ENCODE data around the gene MYH4.

DNA sequence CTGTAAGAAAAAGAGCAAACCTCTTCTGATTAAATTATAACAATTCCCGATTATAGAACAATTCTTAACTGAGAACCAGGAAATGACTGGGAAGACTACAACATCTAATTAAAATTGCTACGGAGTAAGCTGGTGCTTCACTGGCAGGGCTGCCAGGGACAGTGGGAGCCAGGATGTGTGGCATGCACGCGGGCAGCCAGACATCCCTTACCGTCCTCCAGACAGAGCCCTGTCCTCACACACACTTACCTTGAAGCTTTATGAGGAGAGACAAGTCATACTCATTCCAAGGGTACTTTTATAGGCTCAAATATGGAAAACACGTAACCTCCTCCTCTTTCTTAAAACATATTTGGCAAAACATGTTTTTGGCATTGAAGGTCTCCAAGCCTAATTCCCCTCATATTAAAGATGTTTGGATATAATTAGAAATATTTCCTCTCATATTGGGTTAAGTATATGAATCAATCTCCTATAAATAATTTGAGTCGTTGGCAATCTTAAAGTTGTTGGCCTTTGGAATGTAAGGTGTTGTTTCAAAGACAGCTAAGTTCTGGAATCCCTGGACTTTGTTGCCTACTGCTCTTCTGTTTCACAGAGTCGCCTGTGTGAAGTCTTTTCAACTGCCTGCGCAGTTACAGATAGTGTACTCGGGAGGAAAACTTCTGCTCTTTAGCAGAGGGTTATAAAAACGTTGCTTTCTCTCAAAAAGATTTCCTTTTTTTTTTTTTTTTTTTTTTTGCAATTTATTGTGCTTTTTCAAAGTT lies 49.1 kb upstream of the MYH4 start, which contains the start of gene MYH1:
- no peak for TF ChIP-seq KDM2B (CRISPR knock-in tag; IDR thresholded peaks at IDR 0.05)
- TF ChIP-seq, protein P1, sequence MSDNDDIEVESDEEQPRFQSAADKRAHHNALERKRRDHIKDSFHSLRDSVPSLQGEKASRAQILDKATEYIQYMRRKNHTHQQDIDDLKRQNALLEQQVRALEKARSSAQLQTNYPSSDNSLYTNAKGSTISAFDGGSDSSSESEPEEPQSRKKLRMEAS (CRISPR knock-in tag; IDR thresholded peaks at IDR 0.05) = no peak
- no peak for TF ChIP-seq SREBF1 (IDR thresholded peaks at IDR 0.05; ENCODE audit: borderline replicate concordance, low read depth, low read length)
- TF ChIP-seq, protein P2, sequence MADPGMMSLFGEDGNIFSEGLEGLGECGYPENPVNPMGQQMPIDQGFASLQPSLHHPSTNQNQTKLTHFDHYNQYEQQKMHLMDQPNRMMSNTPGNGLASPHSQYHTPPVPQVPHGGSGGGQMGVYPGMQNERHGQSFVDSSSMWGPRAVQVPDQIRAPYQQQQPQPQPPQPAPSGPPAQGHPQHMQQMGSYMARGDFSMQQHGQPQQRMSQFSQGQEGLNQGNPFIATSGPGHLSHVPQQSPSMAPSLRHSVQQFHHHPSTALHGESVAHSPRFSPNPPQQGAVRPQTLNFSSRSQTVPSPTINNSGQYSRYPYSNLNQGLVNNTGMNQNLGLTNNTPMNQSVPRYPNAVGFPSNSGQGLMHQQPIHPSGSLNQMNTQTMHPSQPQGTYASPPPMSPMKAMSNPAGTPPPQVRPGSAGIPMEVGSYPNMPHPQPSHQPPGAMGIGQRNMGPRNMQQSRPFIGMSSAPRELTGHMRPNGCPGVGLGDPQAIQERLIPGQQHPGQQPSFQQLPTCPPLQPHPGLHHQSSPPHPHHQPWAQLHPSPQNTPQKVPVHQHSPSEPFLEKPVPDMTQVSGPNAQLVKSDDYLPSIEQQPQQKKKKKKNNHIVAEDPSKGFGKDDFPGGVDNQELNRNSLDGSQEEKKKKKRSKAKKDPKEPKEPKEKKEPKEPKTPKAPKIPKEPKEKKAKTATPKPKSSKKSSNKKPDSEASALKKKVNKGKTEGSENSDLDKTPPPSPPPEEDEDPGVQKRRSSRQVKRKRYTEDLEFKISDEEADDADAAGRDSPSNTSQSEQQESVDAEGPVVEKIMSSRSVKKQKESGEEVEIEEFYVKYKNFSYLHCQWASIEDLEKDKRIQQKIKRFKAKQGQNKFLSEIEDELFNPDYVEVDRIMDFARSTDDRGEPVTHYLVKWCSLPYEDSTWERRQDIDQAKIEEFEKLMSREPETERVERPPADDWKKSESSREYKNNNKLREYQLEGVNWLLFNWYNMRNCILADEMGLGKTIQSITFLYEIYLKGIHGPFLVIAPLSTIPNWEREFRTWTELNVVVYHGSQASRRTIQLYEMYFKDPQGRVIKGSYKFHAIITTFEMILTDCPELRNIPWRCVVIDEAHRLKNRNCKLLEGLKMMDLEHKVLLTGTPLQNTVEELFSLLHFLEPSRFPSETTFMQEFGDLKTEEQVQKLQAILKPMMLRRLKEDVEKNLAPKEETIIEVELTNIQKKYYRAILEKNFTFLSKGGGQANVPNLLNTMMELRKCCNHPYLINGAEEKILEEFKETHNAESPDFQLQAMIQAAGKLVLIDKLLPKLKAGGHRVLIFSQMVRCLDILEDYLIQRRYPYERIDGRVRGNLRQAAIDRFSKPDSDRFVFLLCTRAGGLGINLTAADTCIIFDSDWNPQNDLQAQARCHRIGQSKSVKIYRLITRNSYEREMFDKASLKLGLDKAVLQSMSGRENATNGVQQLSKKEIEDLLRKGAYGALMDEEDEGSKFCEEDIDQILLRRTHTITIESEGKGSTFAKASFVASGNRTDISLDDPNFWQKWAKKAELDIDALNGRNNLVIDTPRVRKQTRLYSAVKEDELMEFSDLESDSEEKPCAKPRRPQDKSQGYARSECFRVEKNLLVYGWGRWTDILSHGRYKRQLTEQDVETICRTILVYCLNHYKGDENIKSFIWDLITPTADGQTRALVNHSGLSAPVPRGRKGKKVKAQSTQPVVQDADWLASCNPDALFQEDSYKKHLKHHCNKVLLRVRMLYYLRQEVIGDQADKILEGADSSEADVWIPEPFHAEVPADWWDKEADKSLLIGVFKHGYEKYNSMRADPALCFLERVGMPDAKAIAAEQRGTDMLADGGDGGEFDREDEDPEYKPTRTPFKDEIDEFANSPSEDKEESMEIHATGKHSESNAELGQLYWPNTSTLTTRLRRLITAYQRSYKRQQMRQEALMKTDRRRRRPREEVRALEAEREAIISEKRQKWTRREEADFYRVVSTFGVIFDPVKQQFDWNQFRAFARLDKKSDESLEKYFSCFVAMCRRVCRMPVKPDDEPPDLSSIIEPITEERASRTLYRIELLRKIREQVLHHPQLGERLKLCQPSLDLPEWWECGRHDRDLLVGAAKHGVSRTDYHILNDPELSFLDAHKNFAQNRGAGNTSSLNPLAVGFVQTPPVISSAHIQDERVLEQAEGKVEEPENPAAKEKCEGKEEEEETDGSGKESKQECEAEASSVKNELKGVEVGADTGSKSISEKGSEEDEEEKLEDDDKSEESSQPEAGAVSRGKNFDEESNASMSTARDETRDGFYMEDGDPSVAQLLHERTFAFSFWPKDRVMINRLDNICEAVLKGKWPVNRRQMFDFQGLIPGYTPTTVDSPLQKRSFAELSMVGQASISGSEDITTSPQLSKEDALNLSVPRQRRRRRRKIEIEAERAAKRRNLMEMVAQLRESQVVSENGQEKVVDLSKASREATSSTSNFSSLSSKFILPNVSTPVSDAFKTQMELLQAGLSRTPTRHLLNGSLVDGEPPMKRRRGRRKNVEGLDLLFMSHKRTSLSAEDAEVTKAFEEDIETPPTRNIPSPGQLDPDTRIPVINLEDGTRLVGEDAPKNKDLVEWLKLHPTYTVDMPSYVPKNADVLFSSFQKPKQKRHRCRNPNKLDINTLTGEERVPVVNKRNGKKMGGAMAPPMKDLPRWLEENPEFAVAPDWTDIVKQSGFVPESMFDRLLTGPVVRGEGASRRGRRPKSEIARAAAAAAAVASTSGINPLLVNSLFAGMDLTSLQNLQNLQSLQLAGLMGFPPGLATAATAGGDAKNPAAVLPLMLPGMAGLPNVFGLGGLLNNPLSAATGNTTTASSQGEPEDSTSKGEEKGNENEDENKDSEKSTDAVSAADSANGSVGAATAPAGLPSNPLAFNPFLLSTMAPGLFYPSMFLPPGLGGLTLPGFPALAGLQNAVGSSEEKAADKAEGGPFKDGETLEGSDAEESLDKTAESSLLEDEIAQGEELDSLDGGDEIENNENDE (IDR thresholded peaks at IDR 0.05; ENCODE audit: low read depth, low read length) = no peak
- no peak for TF ChIP-seq ZNF175 (CRISPR knock-in tag; IDR thresholded peaks at IDR 0.05; ENCODE audit: low read depth)
- TF ChIP-seq, protein P3, sequence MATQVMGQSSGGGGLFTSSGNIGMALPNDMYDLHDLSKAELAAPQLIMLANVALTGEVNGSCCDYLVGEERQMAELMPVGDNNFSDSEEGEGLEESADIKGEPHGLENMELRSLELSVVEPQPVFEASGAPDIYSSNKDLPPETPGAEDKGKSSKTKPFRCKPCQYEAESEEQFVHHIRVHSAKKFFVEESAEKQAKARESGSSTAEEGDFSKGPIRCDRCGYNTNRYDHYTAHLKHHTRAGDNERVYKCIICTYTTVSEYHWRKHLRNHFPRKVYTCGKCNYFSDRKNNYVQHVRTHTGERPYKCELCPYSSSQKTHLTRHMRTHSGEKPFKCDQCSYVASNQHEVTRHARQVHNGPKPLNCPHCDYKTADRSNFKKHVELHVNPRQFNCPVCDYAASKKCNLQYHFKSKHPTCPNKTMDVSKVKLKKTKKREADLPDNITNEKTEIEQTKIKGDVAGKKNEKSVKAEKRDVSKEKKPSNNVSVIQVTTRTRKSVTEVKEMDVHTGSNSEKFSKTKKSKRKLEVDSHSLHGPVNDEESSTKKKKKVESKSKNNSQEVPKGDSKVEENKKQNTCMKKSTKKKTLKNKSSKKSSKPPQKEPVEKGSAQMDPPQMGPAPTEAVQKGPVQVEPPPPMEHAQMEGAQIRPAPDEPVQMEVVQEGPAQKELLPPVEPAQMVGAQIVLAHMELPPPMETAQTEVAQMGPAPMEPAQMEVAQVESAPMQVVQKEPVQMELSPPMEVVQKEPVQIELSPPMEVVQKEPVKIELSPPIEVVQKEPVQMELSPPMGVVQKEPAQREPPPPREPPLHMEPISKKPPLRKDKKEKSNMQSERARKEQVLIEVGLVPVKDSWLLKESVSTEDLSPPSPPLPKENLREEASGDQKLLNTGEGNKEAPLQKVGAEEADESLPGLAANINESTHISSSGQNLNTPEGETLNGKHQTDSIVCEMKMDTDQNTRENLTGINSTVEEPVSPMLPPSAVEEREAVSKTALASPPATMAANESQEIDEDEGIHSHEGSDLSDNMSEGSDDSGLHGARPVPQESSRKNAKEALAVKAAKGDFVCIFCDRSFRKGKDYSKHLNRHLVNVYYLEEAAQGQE (IDR thresholded peaks at IDR 0.05; ENCODE audit: borderline replicate concordance) = no peak
- TF ChIP-seq, protein P3 (CRISPR knock-in tag; IDR thresholded peaks at IDR 0.05; ENCODE audit: low read depth) = no peak
- no peak for TF ChIP-seq NRF1 (conservative IDR thresholded peaks at IDR 0.05 in 1 of 2, IDR thresholded peaks at IDR 0.05 in 1 of 2)
- TF ChIP-seq POLR2G (IDR thresholded peaks at IDR 0.05; ENCODE audit: low read depth, low read length) = no peak
